ENCODE results near the gene ITIH1.

Gene ITIH1

DNA sequence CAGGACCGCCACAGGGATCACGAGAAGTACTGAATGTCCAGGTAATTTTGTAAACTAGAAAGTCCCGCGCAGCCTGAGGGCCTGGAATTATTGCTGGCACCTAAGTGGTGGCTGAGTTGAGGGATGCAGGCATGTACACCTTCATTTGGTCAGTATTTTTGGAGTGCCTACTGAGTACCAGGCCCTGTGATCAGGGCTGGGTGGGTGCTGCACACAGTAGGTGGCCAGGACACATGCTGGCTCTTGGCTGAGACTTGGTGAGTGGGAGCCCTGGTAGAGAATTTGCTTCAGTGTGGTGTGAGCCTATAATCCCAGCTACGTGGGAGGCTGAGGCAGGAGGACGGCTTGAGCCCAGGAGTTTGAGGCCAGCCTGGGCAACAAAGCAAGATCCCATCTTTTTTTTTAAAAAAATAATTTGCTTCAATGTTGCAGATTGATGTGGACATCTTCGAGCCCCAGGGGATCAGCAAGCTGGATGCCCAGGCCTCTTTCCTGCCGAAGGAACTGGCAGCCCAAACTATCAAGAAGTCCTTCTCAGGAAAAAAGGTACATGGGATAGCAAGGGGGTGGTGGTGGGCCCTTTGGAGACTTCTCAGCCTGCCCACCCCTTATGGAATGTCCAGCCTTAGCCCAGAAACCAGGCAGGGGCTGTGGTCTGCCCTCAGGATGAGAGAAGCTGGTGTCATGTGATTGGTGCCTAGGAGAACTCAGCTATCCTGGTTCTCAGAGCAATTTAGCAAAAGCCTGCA lies 2.6 kb downstream of the ITIH1 start:
- H3K23ac ChIP-seq (ENCODE audit: low read length), result no peak overlapping the region
- H4K8ac ChIP-seq (ENCODE audit: low read depth, low read length), result no peak overlapping the region
- H3K27me3 ChIP-seq (ENCODE audit: insufficient read depth, low read length), result no peaks in the 10 kb centered on the region
- H2BK120ac ChIP-seq (ENCODE audit: insufficient read depth, low read length, poor library complexity), result no peak overlapping the region
- H3K4ac ChIP-seq (ENCODE audit: low read depth, low read length), result no peak overlapping the region
- H4K12ac ChIP-seq (ENCODE audit: low read depth, low read length), result no peak overlapping the region
- H3K4me2 ChIP-seq (ENCODE audit: low read length), result no peak overlapping the region
- no peak overlapping the region for H3K14ac ChIP-seq (ENCODE audit: low read length)
- no peaks in the 10 kb centered on the region for H3K9me3 ChIP-seq (ENCODE audit: insufficient read depth, low read depth, low read length)
- H3K18ac ChIP-seq (ENCODE audit: low read length), result no peak overlapping the region
- no peak overlapping the region for H2AK5ac ChIP-seq (ENCODE audit: low read length)
- H3K4me3 ChIP-seq (ENCODE audit: low read depth, low read length), result no peak overlapping the region
- no peaks in the 10 kb centered on the region for H3K4me1 ChIP-seq (ENCODE audit: control insufficient read depth in 1 of 2, insufficient read depth in 2 of 2, low read length in 2 of 2)
- H4K91ac ChIP-seq (ENCODE audit: low read depth, low read length), result no peak overlapping the region
- WGBS (ENCODE audit: extremely low coverage, insufficient coverage, insufficient read length), result no CpG with 5 or more reads among the region's 8 CpGs
- H2BK12ac ChIP-seq (ENCODE audit: low read length), result no peak overlapping the region
- H3K9ac ChIP-seq (ENCODE audit: low read length), result no peak overlapping the region
- DNase-seq, result no peak
- H2AFZ ChIP-seq (ENCODE audit: insufficient read depth, low read length, poor library complexity), result no peak overlapping the region
- H3K36me3 ChIP-seq (ENCODE audit: control insufficient read depth in 1 of 2, insufficient read depth in 2 of 2, low read length in 2 of 2), result no peaks in the 10 kb centered on the region
- H3K79me2 ChIP-seq (ENCODE audit: control insufficient read depth, insufficient read depth, low read length, poor library complexity), result no peaks in the 10 kb centered on the region
- H2BK5ac ChIP-seq (ENCODE audit: low read depth, low read length, poor library complexity), result no peak overlapping the region
- H3K79me1 ChIP-seq (ENCODE audit: low read length), result no peaks in the 10 kb centered on the region
- no peak overlapping the region for H3K27ac ChIP-seq (ENCODE audit: low read depth, low read length)

DNA sequence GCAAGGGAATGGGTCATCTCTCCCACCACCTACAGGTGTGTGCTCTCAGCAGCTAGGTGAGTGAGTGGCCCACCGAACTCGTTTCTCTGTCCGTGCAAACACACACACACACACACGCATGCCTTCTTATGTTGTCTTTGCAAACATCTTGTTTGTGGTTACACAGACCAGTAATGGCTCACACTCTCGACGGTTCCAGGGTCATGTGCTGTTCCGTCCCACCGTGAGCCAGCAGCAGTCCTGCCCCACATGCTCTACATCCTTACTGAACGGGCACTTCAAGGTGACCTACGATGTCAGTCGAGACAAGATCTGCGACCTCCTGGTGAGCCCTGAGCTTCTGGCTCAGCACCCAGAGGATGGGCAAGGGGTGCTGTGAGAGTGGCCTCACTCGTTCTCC lies 4.3 kb downstream of the ITIH1 start:
- Histone ChIP-seq H2AFZ (ENCODE audit: insufficient read depth, low read length, poor library complexity) (no peak overlapping the region), H2BK120ac (ENCODE audit: insufficient read depth, low read length, poor library complexity) (no peak overlapping the region), H4K8ac (ENCODE audit: low read depth, low read length) (no peak overlapping the region), H3K18ac (ENCODE audit: low read length) (no peak overlapping the region), H3K4ac (ENCODE audit: low read depth, low read length) (no peak overlapping the region), H4K12ac (ENCODE audit: low read depth, low read length) (no peak overlapping the region), H3K4me1 (ENCODE audit: control insufficient read depth in 1 of 2, insufficient read depth in 2 of 2, low read length in 2 of 2) (no peaks in the 10 kb centered on the region), H3K14ac (ENCODE audit: low read length) (no peak overlapping the region), H3K23ac (ENCODE audit: low read length) (no peak overlapping the region), H3K4me2 (ENCODE audit: low read length) (no peak overlapping the region), H3K9ac (ENCODE audit: low read length) (no peak overlapping the region), H3K9me3 (ENCODE audit: insufficient read depth, low read depth, low read length) (no peaks in the 10 kb centered on the region), H3K79me2 (ENCODE audit: control insufficient read depth, insufficient read depth, low read length, poor library complexity) (no peaks in the 10 kb centered on the region), H3K4me3 (ENCODE audit: low read depth, low read length) (no peak overlapping the region), H3K79me1 (ENCODE audit: low read length) (no peaks in the 10 kb centered on the region), H3K27me3 (ENCODE audit: insufficient read depth, low read length) (no peaks in the 10 kb centered on the region), H2AK5ac (ENCODE audit: low read length) (no peak overlapping the region), H2BK5ac (ENCODE audit: low read depth, low read length, poor library complexity) (no peak overlapping the region), H3K27ac (ENCODE audit: low read depth, low read length) (no peak overlapping the region), H4K91ac (ENCODE audit: low read depth, low read length) (no peak overlapping the region), H3K36me3 (ENCODE audit: control insufficient read depth in 1 of 2, insufficient read depth in 2 of 2, low read length in 2 of 2) (no peaks in the 10 kb centered on the region), H2BK12ac (ENCODE audit: low read length) (no peak overlapping the region)
- no peak for DNase-seq
- WGBS (ENCODE audit: extremely low coverage, insufficient coverage, insufficient read length), result no CpG with 5 or more reads among the region's 13 CpGs

DNA sequence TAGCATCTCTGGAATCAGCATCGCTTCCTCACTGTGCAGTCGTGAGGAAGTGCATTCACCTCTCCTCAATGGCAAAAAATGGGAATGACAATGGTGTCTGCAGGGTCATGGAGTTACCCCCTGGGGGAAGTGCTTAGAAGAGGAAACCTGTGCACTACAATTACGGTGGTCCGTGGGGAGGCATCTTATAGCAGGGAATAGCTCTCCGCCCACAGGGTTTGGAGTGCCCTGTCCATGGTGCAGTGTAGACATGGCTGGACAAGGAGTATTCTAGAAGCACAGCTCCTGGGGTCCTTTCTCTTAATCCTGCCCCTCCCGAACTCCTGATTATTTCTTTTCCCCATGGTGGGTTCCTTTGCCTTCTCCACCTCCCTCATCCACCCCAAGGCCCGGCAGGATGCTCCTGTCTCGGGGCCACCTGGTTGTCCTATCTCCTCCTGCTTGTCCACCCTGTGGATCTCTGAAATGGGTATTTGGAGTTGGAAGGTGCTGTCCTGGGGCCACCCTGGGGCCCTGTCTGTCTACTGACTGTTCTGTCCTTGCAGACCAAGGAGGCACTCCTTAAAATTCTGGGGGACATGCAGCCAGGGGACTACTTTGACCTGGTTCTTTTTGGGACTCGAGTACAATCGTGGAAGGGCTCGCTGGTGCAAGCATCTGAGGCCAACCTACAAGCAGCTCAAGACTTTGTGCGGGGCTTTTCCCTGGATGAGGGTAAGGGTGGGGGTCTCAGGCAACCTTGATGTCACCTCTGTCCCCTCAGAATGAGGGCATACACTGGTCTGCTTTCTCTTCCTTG lies 5.2 kb downstream of the ITIH1 start:
- no peak overlapping the region for H4K91ac ChIP-seq (ENCODE audit: low read depth, low read length)
- H3K4me3 ChIP-seq (ENCODE audit: low read depth, low read length), result no peak overlapping the region
- no peaks in the 10 kb centered on the region for H3K36me3 ChIP-seq (ENCODE audit: control insufficient read depth in 1 of 2, insufficient read depth in 2 of 2, low read length in 2 of 2)
- H3K79me1 ChIP-seq (ENCODE audit: low read length), result no peaks in the 10 kb centered on the region
- no peaks in the 10 kb centered on the region for H3K27me3 ChIP-seq (ENCODE audit: insufficient read depth, low read length)
- no peak overlapping the region for H4K8ac ChIP-seq (ENCODE audit: low read depth, low read length)
- H4K12ac ChIP-seq (ENCODE audit: low read depth, low read length), result no peak overlapping the region
- H3K4me1 ChIP-seq (ENCODE audit: control insufficient read depth in 1 of 2, insufficient read depth in 2 of 2, low read length in 2 of 2), result no peaks in the 10 kb centered on the region
- H3K18ac ChIP-seq (ENCODE audit: low read length), result no peak overlapping the region
- no peak overlapping the region for H2BK12ac ChIP-seq (ENCODE audit: low read length)
- no peak overlapping the region for H3K14ac ChIP-seq (ENCODE audit: low read length)
- H3K9me3 ChIP-seq (ENCODE audit: insufficient read depth, low read depth, low read length), result no peaks in the 10 kb centered on the region
- H2BK120ac ChIP-seq (ENCODE audit: insufficient read depth, low read length, poor library complexity), result no peak overlapping the region
- H3K9ac ChIP-seq (ENCODE audit: low read length), result no peak overlapping the region
- H3K4me2 ChIP-seq (ENCODE audit: low read length), result no peak overlapping the region
- no peaks in the 10 kb centered on the region for H3K79me2 ChIP-seq (ENCODE audit: control insufficient read depth, insufficient read depth, low read length, poor library complexity)
- H3K27ac ChIP-seq (ENCODE audit: low read depth, low read length), result no peak overlapping the region
- DNase-seq, result no peak
- H2BK5ac ChIP-seq (ENCODE audit: low read depth, low read length, poor library complexity), result no peak overlapping the region
- WGBS (ENCODE audit: extremely low coverage, insufficient coverage, insufficient read length), result no CpG with 5 or more reads among the region's 12 CpGs
- no peak overlapping the region for H2AK5ac ChIP-seq (ENCODE audit: low read length)
- no peak overlapping the region for H3K4ac ChIP-seq (ENCODE audit: low read depth, low read length)
- H2AFZ ChIP-seq (ENCODE audit: insufficient read depth, low read length, poor library complexity), result no peak overlapping the region
- H3K23ac ChIP-seq (ENCODE audit: low read length), result no peak overlapping the region

DNA sequence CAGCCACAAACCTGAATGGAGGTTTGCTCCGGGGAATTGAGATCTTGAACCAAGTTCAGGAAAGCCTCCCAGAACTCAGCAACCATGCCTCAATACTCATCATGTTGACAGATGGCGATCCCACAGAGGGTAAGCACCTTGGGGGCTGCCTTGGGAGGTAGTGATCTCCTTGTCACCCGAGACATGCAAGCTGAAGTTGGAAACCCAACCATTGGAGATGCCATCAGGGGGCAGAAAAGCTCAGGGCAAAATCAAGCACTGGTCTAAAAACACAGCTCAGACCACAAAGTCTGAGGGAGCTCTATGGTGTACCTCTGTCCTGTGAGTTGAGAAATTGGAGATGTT lies 5.8 kb downstream of the ITIH1 start:
- H3K79me1 ChIP-seq (ENCODE audit: low read length), result no peaks in the 10 kb centered on the region

More for the DNA sequence above, 5.8 kb downstream of the ITIH1 start:
- Histone ChIP-seq H3K18ac (ENCODE audit: low read length) (no peak overlapping the region), H3K23ac (ENCODE audit: low read length) (no peak overlapping the region), H3K4me2 (ENCODE audit: low read length) (no peak overlapping the region), H4K12ac (ENCODE audit: low read depth, low read length) (no peak overlapping the region), H2AK5ac (ENCODE audit: low read length) (no peak overlapping the region), H3K14ac (ENCODE audit: low read length) (no peak overlapping the region), H3K9me3 (ENCODE audit: insufficient read depth, low read depth, low read length) (no peaks in the 10 kb centered on the region), H3K4me1 (ENCODE audit: control insufficient read depth in 1 of 2, insufficient read depth in 2 of 2, low read length in 2 of 2) (no peaks in the 10 kb centered on the region), H3K27me3 (ENCODE audit: insufficient read depth, low read length) (no peaks in the 10 kb centered on the region), H3K4ac (ENCODE audit: low read depth, low read length) (no peak overlapping the region), H3K79me2 (ENCODE audit: control insufficient read depth, insufficient read depth, low read length, poor library complexity) (no peaks in the 10 kb centered on the region), H3K4me3 (ENCODE audit: low read depth, low read length) (no peak overlapping the region), H4K91ac (ENCODE audit: low read depth, low read length) (no peak overlapping the region), H2BK120ac (ENCODE audit: insufficient read depth, low read length, poor library complexity) (no peak overlapping the region), H2BK5ac (ENCODE audit: low read depth, low read length, poor library complexity) (no peak overlapping the region), H3K36me3 (ENCODE audit: control insufficient read depth in 1 of 2, insufficient read depth in 2 of 2, low read length in 2 of 2) (no peaks in the 10 kb centered on the region), H2BK12ac (ENCODE audit: low read length) (no peak overlapping the region), H3K9ac (ENCODE audit: low read length) (no peak overlapping the region), H4K8ac (ENCODE audit: low read depth, low read length) (no peak overlapping the region), H2AFZ (ENCODE audit: insufficient read depth, low read length, poor library complexity) (no peak overlapping the region), H3K27ac (ENCODE audit: low read depth, low read length) (no peak overlapping the region)
- WGBS (ENCODE audit: extremely low coverage, insufficient coverage, insufficient read length), result no CpG with 5 or more reads among the region's 3 CpGs
- no peak for DNase-seq
